ENCODE results near the gene KPNA1. TPM values are rescaled to one million over a fixed set of nuclear protein-coding genes. Genes with fewer than 3 reads are reported as not detected.

KPNA1 gene
- total RNA-seq, 1 experiment from 2014 or later: 78.5 TPM

DNA sequence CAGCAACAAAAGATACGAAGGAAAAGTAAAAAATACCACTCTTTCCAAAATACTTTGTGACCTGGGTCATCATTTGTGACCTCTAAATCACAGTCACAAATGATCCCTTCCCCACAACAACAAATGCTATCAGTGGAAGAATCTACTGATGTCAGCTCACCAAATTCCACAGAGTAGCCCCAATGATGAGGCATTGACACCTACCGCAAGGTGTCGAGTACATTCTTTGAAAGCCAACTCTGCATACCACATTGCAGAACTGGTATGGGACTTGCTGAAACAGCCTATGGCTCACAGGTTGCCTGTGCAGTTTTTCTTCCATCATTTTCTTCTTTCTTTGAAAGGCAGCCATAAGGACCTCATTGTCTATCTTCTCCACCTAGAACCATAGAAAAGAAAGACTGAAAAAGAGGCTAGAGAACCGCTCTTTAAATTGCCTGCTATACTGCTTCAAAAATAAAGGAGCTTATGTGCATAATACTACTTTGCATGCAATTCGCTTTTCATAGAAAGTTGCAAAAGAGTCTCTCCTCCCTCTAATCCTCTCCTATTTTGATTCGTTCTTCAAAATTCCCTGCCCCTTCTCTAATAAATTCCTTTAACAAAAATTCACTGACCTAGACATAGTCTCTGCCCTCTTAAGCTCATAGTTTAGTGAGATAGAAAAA is 21.4 kb upstream of the KPNA1 start:
- Mint-ChIP-seq H3K4me1 (ENCODE audit: low read depth, unreplicated experiment) (peaks cover 14% of the 10 kb centered on the region), H3K36me3 (ENCODE audit: insufficient read depth, unreplicated experiment) (peaks cover 13% of the 10 kb centered on the region), H3K27me3 (ENCODE audit: unreplicated experiment) (no peaks in the 10 kb centered on the region), H3K4me3 (ENCODE audit: low read depth, unreplicated experiment) (no peak overlapping the region), H3K27ac (ENCODE audit: unreplicated experiment) (no peak overlapping the region), H3K9me3 (ENCODE audit: low read depth, unreplicated experiment) (no peaks in the 10 kb centered on the region)
- DNase-seq: no peak
- no TSS peak for BruUV-seq (replicated peaks)
- CTCF ChIA-PET: no interaction called here
- intact Hi-C loops (cut with micrococcal nuclease; ENCODE audit: unreplicated experiment): no loop called here
- no peak for TF ChIP-seq CTCF (IDR thresholded peaks at IDR 0.05; ENCODE audit: unreplicated experiment)

DNA sequence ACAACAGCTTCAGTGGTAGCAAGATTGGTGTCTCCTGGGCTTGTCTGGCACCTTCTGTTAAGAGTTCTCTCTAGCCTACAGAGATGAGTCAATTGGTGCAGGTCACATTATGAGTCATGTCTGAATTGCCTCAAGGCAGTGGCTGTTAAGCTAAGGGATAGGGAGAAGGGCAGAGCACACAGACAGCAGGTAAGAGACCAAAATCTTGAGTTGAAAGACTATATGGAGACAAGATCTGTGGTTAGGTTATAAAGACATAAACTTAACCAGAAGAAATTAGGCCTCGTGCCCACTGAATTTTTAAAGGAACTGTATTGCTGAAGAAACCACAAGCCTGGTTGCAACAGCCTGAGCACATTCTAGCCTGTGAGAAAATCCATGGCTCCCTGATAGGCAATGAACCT is 19.2 kb upstream of the KPNA1 start:
- Mint-ChIP-seq H3K4me1 (ENCODE audit: low read depth, unreplicated experiment) (peaks cover 14% of the 10 kb centered on the region), H3K4me3 (ENCODE audit: low read depth, unreplicated experiment) (no peak overlapping the region), H3K27me3 (ENCODE audit: unreplicated experiment) (no peaks in the 10 kb centered on the region), H3K27ac (ENCODE audit: unreplicated experiment) (peak overlapping the region; percentile 31), H3K36me3 (ENCODE audit: insufficient read depth, unreplicated experiment) (peaks cover 7% of the 10 kb centered on the region), H3K9me3 (ENCODE audit: low read depth, unreplicated experiment) (no peaks in the 10 kb centered on the region)
- CTCF ChIA-PET: interaction anchor here (0.6 to 1.1 kb wide), 2 partner anchors 19 to 589 kb away, joined by 3 to 4 read pairs; partner anchors contain the start of gene KPNA1
- TF ChIP-seq CTCF (IDR thresholded peaks at IDR 0.05; ENCODE audit: unreplicated experiment): no peak
- intact Hi-C loops (cut with micrococcal nuclease; ENCODE audit: unreplicated experiment): no loop called here
- DNase-seq: peak; percentile 33
- no TSS peak for BruUV-seq (replicated peaks)

- H3K36me3 Mint-ChIP-seq (ENCODE audit: insufficient read depth, unreplicated experiment): peaks cover 7% of the 10 kb centered on the region
- no peak for DNase-seq
- no TSS peak for BruUV-seq (replicated peaks)
- TF ChIP-seq CTCF (IDR thresholded peaks at IDR 0.05; ENCODE audit: unreplicated experiment): no peak
- intact Hi-C loops (cut with micrococcal nuclease; ENCODE audit: unreplicated experiment): no loop called here
- H3K27ac Mint-ChIP-seq (ENCODE audit: unreplicated experiment): peak overlapping the region; percentile 31
- H3K4me1 Mint-ChIP-seq (ENCODE audit: low read depth, unreplicated experiment): peaks cover 14% of the 10 kb centered on the region
- CTCF ChIA-PET: interaction anchor here (0.6 to 1.1 kb wide), 2 partner anchors 19 to 589 kb away, joined by 3 to 4 read pairs; partner anchors contain the start of gene KPNA1
- H3K4me3 Mint-ChIP-seq (ENCODE audit: low read depth, unreplicated experiment): no peak overlapping the region
- H3K27me3 Mint-ChIP-seq (ENCODE audit: unreplicated experiment): no peaks in the 10 kb centered on the region
- H3K9me3 Mint-ChIP-seq (ENCODE audit: low read depth, unreplicated experiment): no peaks in the 10 kb centered on the region
Observed at GRCh38 chr3:122533480-122533879, 18.7 kb upstream of the KPNA1 start.

GRCh38 chr3:122530164-122530563 is 15.4 kb upstream of the KPNA1 start:
- H3K9me3 Mint-ChIP-seq (ENCODE audit: low read depth, unreplicated experiment): no peaks in the 10 kb centered on the region
- intact Hi-C loops (cut with micrococcal nuclease; ENCODE audit: unreplicated experiment): no loop called here
- no TSS peak for BruUV-seq (replicated peaks)

More at GRCh38 chr3:122530164-122530563, 15.4 kb upstream of the KPNA1 start:
- H3K4me1 Mint-ChIP-seq (ENCODE audit: low read depth, unreplicated experiment): peaks cover 14% of the 10 kb centered on the region
- TF ChIP-seq CTCF (IDR thresholded peaks at IDR 0.05; ENCODE audit: unreplicated experiment): no peak
- CTCF ChIA-PET: no interaction called here
- H3K27me3 Mint-ChIP-seq (ENCODE audit: unreplicated experiment): no peaks in the 10 kb centered on the region
- no peak overlapping the region for H3K4me3 Mint-ChIP-seq (ENCODE audit: low read depth, unreplicated experiment)
- DNase-seq: no peak
- H3K36me3 Mint-ChIP-seq (ENCODE audit: insufficient read depth, unreplicated experiment): peaks cover 7% of the 10 kb centered on the region
- H3K27ac Mint-ChIP-seq (ENCODE audit: unreplicated experiment): no peak overlapping the region

All from Calu3 (cell line).